K562 treated with DMSO at 1 percent for 12 hours (cell line): ENCODE results near the gene STAMBPL1. TPM values are rescaled to one million over a fixed set of nuclear protein-coding genes. Genes with fewer than 3 reads are reported as not detected.

Experiments
- total RNA-seq: library from RNA; unstranded; fragments of 300-600 nt; gene quantifications from 2 replicates; pipeline ENCODE4 v1.2.3, GENCODE V29; 2022; ENCODE audit not compliant: insufficient read depth

Gene STAMBPL1
- total RNA-seq, result not detected in 2 replicates

DNA sequence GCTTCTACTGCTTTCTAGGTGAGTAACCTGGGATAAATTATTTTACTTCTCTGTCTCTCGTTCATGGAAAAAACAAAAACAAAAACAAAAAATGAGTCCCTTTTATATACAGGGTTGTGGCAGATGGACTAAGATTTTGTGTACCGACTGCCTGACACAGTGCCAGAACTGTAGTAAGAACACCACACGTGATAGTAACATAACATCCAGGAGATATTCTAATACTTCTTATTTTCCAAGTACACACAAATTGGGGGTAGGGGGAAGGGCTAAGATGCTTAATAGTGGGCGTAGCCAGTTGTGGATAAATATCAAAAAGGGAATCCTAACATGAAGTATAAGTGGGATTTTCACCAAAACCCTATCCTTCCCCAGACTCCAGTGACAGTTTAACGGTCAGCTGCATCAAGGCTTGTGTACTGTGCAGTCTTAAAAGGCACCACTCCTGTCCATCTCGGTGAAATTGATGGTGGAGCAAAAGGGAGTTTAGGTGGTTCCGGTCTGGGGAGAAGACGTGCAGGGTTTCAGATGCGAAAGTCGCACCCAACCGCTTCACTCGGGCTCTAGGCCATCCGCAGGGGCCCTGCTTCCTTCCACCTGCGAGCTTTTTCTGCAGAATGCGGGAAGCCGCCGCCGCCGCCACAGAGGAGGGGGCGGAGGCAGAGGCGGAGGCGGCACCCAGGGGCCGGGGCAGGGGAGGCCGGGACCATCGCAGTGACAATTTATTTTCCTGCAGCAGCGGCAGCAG is at the start of gene STAMBPL1:
TSS of gene STAMBPL1 (plus strand) at position 712 of the 748 bp plus-strand sequence. CDS start 21,464 bp downstream, outside the sequence.

DNA sequence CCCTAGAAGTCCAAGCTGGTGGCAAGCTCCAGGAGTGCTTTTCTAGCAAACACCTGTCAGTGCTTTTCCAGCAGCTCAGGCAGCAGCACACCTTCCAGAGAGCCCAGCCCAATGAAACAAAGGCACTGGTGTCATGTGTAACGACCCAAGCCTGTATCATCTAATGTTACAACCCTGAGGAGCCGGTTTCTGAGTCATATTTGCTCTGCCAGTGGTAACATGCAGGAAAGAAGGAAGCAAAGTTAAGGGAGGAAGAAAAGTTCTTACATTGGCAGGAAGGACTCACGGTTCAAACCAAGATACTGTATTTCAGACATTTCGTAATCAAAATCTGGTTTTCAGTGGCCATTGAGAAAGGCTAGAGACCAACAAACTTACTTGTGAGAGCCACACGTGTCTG is 28.3 kb upstream of the STAMBPL1 start, which contains the start of gene ANKRD22:
TSS of gene ANKRD22 (minus strand) at position 139 of the 400 bp plus-strand sequence. CDS start 237 bp downstream, outside the sequence.

DNA sequence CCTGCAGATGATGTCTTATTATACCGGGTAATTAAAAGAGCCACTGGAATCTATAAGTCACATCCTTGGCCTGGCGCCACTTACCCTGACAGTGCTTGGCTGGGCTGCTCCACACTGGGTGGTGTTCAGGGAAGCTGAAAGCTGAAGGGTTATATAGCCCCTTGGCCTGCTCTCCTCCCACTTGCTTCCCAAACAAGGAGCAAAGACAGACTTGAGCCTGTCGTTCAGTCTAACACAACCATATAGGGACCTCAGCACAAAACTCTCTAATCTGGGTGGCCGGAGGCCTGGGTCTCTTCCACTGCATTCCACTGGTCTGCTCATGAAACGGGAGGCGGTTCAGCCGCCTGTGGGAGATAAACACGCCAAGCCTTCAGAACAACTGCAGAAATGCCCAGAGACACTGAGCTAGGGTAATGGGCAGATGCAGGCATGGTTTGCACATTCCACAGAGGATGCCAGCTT is 72.6 kb downstream of the STAMBPL1 start, which contains the start of gene ACTA2:
TSS of gene ACTA2 (minus strand) at position 127 of the 465 bp plus-strand sequence. CDS start 3,843 bp downstream, outside the sequence.

Other genes starting within 250 kb of the STAMBPL1 start
- not detected in 2 replicates for gene LIPF, start 215.8 kb upstream of the STAMBPL1 start, total RNA-seq
- gene LIPK, start 174.0 kb upstream of the STAMBPL1 start, total RNA-seq, result not detected in 2 replicates
- not detected in 2 replicates for gene LIPN, start 120.2 kb upstream of the STAMBPL1 start, total RNA-seq
- not detected in 2 replicates for gene LIPM, start 77.5 kb upstream of the STAMBPL1 start, total RNA-seq
- gene ANKRD22, start 28.4 kb upstream of the STAMBPL1 start, total RNA-seq, result not detected in 2 replicates
- gene ACTA2, start 72.5 kb downstream of the STAMBPL1 start, total RNA-seq, result 2.9 TPM in 1 of 2 replicates, not detected in the other
- gene FAS, start 110.6 kb downstream of the STAMBPL1 start, total RNA-seq, result 0.63 and 0.86 TPM in 2 replicates